Stomach (tissue), 9 donors: Measurements from ENCODE around the gene CADM3. TPM values are rescaled to one million over a fixed set of nuclear protein-coding genes. Genes with fewer than 3 reads are reported as not detected.

Source experiments
- DNase-seq, 2 donors: peaks; one replicate each; pipeline versions ENCODE4 v3.0.0 to v3.0.0-alpha.2; 2013 to 2019
- H3K27ac ChIP-seq, 5 donors: fragments of 200-600 bp in 4 of 5; sonication (generic) in 4 of 5; one replicate each; pipeline ENCODE4 v1.5.1; 2013 to 2019; ENCODE audit warnings: mild to moderate bottlenecking in 1 of 5, moderate library complexity in 1 of 5
- H3K27me3 ChIP-seq, 3 donors: fragments of 200-600 bp; sonication (generic); one replicate each; pipeline ENCODE4 v1.5.1; 2017 to 2019; ENCODE audit warnings: mixed run types in 1 of 3
- H3K36me3 ChIP-seq, 4 donors: fragments of 200-600 bp; sonication (generic); 1 replicate in 3 of 4; 2 replicates in 1 of 4; pipeline ENCODE4 v1.5.1; 2016 to 2019
- H3K4me1 ChIP-seq, 4 donors: fragments of 200-600 bp; sonication (generic); one replicate each; pipeline ENCODE4 v1.5.1; 2016 to 2019
- H3K4me3 ChIP-seq, 4 donors: fragments of 200-600 bp; sonication (generic) in 3 of 4; one replicate each; pipeline ENCODE4 v1.5.1; 2016 to 2019; ENCODE audit warnings: mild to moderate bottlenecking in 1 of 4
- H3K9me3 ChIP-seq, 4 donors: fragments of 200-600 bp; sonication (generic); one replicate each; pipeline ENCODE4 v1.5.1; 2016 to 2019
- CTCF ChIP-seq, 7 experiments: fragments of 450-650 bp in 4 of 7; fragments of 200-600 bp in 3 of 7; sonication (generic) in 3 of 7; IDR thresholded peaks; one replicate each; pipeline ENCODE4 v1.5.1; 2016 to 2019; ENCODE audit warnings: antibody characterized with exemption in 7 of 7, control low read depth in 2 of 7, mild to moderate bottlenecking in 1 of 7
- EP300 ChIP-seq: sonication (generic); formaldehyde crosslinking; IDR thresholded peaks from one replicate; pipeline ENCODE4 v1.6.1; 2017; ENCODE audit warnings: antibody characterized with exemption
- POLR2A ChIP-seq, 4 donors: fragments of 450-650 bp; IDR thresholded peaks; one replicate each; pipeline ENCODE4 v1.6.1; 2016; ENCODE audit warnings: antibody characterized with exemption in 4 of 4, control low read depth in 2 of 4, mild to moderate bottlenecking in 1 of 4, moderate library complexity in 1 of 4
- POLR2AphosphoS5 ChIP-seq, 3 donors: sonication (generic); formaldehyde crosslinking; IDR thresholded peaks; one replicate each; pipeline ENCODE4 v1.6.1; 2016; ENCODE audit warnings: antibody characterized with exemption in 3 of 3
- WGBS, 5 donors: extraction: QIAGEN DNeasy Blood & Tissue Kit in 3 of 5; methylation state at CpG; one replicate each; pipeline versions ENCODE4 v1.1.5 to v1.1.7; 2013 to 2018; 5-methylcytosine and 5-hydroxymethylcytosine counted together
- intact Hi-C: fragments of 100-400 bp; cut with DNase I; formaldehyde crosslinking; loops from one replicate; pipeline ENCODE4 v1.15.1; 2023; ENCODE audit warnings: low total_unique reads
- polyA plus RNA-seq, 3 donors: library from polyadenylated mRNA; stranded (reverse); fragments of 200-250 nt; gene quantifications; one replicate each; pipeline ENCODE4 v1.2.3, GENCODE V29; 2013
- total RNA-seq, 5 donors: library from RNA; depleted of rRNA; stranded (reverse); fragments of >200 nt; gene quantifications; one replicate each; pipeline versions ENCODE4 v1.1.0 to v1.2.3, GENCODE V29; 2014 to 2016
- donor health status: healthy with polysubstance abuse.
- donor health status: Bipolar disorder and iron deficiency.
- donor health status: healthy.

CADM3 gene
- total and polyA plus RNA-seq, 8 donors, result 1.8 to 10.3 (median 5.8) TPM

GRCh38 chr1:159197561-159198557 is 26.4 kb downstream of the CADM3 start:
- intact Hi-C loops, result no loop called here
- peaks cover 0 to 42% (median 4%) of the 10 kb centered on the region in 3 donors for H3K27me3 ChIP-seq
- 42 to 49% (median 45%) methylated on average over 11 to 12 of the region's 12 CpGs for WGBS, 5 donors

GRCh38 chr1:159199901-159200300 is 28.5 kb downstream of the CADM3 start:
- Histone ChIP-seq H3K27me3 (peaks cover 0 to 55% (median 4%) of the 10 kb centered on the region in 3 donors), H3K9me3 (no peaks in the 10 kb centered on the region), H3K4me3 (no peak overlapping the region), H3K4me1 (no peaks in the 10 kb centered on the region), H3K27ac (no peak overlapping the region), H3K36me3 (no peaks in the 10 kb centered on the region)
- WGBS, 5 donors, result 77 to 86% (median 82%) methylated on average over 5 of the region's 5 CpGs
- no peak for TF ChIP-seq EP300
- no peak for TF ChIP-seq POLR2AphosphoS5 (IDR thresholded peaks at IDR 0.05)
- TF ChIP-seq POLR2A (IDR thresholded peaks at IDR 0.05), result no peak
- TF ChIP-seq CTCF (IDR thresholded peaks at IDR 0.05), result no peak
- intact Hi-C loops, result no loop called here
- DNase-seq, result no peak

More at GRCh38 chr1:159197561-159198557, 26.4 kb downstream of the CADM3 start:
- no peak overlapping the region for H3K4me3 ChIP-seq
- no peaks in the 10 kb centered on the region for H3K36me3 ChIP-seq
- DNase-seq, result peak; percentile 69 to 88
- H3K9me3 ChIP-seq, result no peaks in the 10 kb centered on the region
- H3K27ac ChIP-seq, result no peak overlapping the region
- TF ChIP-seq POLR2AphosphoS5 (IDR thresholded peaks at IDR 0.05) (peak in 1 of 3 donors; percentile 39), CTCF (IDR thresholded peaks at IDR 0.05) (peak in 5 of 7 experiments; percentile 65 to 85 (median 77)), EP300 (no peak)
- no peaks in the 10 kb centered on the region for H3K4me1 ChIP-seq

- no peak for DNase-seq
- intact Hi-C loops, result no loop called here
- Histone ChIP-seq H3K4me1 (no peaks in the 10 kb centered on the region), H3K27me3 (peaks cover 0 to 64% (median 4%) of the 10 kb centered on the region in 3 donors), H3K9me3 (no peaks in the 10 kb centered on the region), H3K36me3 (no peaks in the 10 kb centered on the region), H3K27ac (no peak overlapping the region), H3K4me3 (no peak overlapping the region)
- TF ChIP-seq CTCF (IDR thresholded peaks at IDR 0.05), result no peak
- 48 to 59% (median 51%) methylated on average over 18 of the region's 18 CpGs for WGBS, 5 donors
These were observed 29.4 kb downstream of the CADM3 start for GRCh38 chr1:159200769-159201168.

- TF ChIP-seq CTCF (IDR thresholded peaks at IDR 0.05) (no peak), POLR2A (IDR thresholded peaks at IDR 0.05) (no peak), POLR2AphosphoS5 (IDR thresholded peaks at IDR 0.05) (no peak), EP300 (no peak)
- Histone ChIP-seq H3K9me3 (no peaks in the 10 kb centered on the region), H3K27ac (no peak overlapping the region), H3K4me3 (peak overlapping the region in 2 of 4 donors; percentile 1 to 3), H3K4me1 (no peaks in the 10 kb centered on the region), H3K36me3 (no peaks in the 10 kb centered on the region), H3K27me3 (peaks cover 0 to 69% (median 4%) of the 10 kb centered on the region in 3 donors)
- DNase-seq, result peak in 1 of 2 donors; percentile 12
- intact Hi-C loops, result no loop called here
- WGBS, 5 donors, result 15 to 32% (median 20%) methylated on average over 5 of the region's 5 CpGs
These were observed 30.2 kb downstream of the CADM3 start for GRCh38 chr1:159201642-159202041.
